ENCODE data around the gene ALPL.

- TF ChIP-seq CTCF (IDR thresholded peaks at IDR 0.05) (no peak), JUN (IDR thresholded peaks at IDR 0.05) (no peak)
- TF ChIP-seq, protein P1, sequence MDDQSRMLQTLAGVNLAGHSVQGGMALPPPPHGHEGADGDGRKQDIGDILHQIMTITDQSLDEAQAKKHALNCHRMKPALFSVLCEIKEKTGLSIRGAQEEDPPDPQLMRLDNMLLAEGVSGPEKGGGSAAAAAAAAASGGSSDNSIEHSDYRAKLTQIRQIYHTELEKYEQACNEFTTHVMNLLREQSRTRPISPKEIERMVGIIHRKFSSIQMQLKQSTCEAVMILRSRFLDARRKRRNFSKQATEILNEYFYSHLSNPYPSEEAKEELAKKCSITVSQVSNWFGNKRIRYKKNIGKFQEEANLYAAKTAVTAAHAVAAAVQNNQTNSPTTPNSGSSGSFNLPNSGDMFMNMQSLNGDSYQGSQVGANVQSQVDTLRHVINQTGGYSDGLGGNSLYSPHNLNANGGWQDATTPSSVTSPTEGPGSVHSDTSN (IDR thresholded peaks at IDR 0.05) = no peak
Measured at GRCh38 chr1:21584096-21584495, 74.9 kb downstream of the ALPL start.

All from A549 (cell line).